NCI-H226 (cell line): Measurements from ENCODE around the gene HLX.

Experiments used
- DNase-seq: peaks from one replicate; pipeline ENCODE4 v3.0.0-alpha.2; 2015

HLX gene

GRCh38 chr1:220882061-220882891 is 3.0 kb downstream of the HLX start:
- no peak for DNase-seq

GRCh38 chr1:220884109-220884980 is 5.1 kb downstream of the HLX start:
- DNase-seq: no peak

- no peak for DNase-seq
Measured at GRCh38 chr1:220884981-220885918, 6.0 kb downstream of the HLX start.

GRCh38 chr1:220885971-220886370 is 6.7 kb downstream of the HLX start:
- DNase-seq: no peak

GRCh38 chr1:220886470-220887201 is 7.4 kb downstream of the HLX start:
- DNase-seq: no peak

- no peak for DNase-seq
Measured at GRCh38 chr1:220887202-220887519, 7.9 kb downstream of the HLX start.

GRCh38 chr1:220887520-220888416 is 8.5 kb downstream of the HLX start:
- no peak for DNase-seq

- no peak for DNase-seq
Measured at GRCh38 chr1:220888417-220888986, 9.3 kb downstream of the HLX start.

GRCh38 chr1:220889333-220889732 is 10.1 kb downstream of the HLX start:
- no peak for DNase-seq

GRCh38 chr1:220889848-220890287 is 10.6 kb downstream of the HLX start:
- DNase-seq: no peak

- no peak for DNase-seq
Measured at GRCh38 chr1:220890602-220891001, 11.4 kb downstream of the HLX start.

- DNase-seq: no peak
Measured at GRCh38 chr1:220891224-220892085, 12.2 kb downstream of the HLX start.

- DNase-seq: no peak
Measured at GRCh38 chr1:220892086-220892376, 12.8 kb downstream of the HLX start.

- DNase-seq: no peak
Measured at GRCh38 chr1:220892997-220893700, 13.9 kb downstream of the HLX start.

- no peak for DNase-seq
Measured at GRCh38 chr1:220893701-220894024, 14.4 kb downstream of the HLX start.

- DNase-seq: no peak
Measured at GRCh38 chr1:220894025-220894923, 15.0 kb downstream of the HLX start.

GRCh38 chr1:220894924-220895256 is 15.6 kb downstream of the HLX start:
- no peak for DNase-seq

- DNase-seq: no peak
Measured at GRCh38 chr1:220895412-220895946, 16.2 kb downstream of the HLX start.
